Fibroblast of mammary gland (primary cell): ENCODE data around the gene HYAL3.

Experiments used
- DNase-seq: peaks from one replicate; pipeline ENCODE4 v3.0.0-alpha.2; 2010; ENCODE audit warnings: low read depth
- H3K4me3 ChIP-seq: 2 replicates; pipeline ENCODE4 v1.5.1; 2011; ENCODE audit warnings: low read depth, mild to moderate bottlenecking, low read length, moderate library complexity; ENCODE audit not compliant: control insufficient read depth
- CTCF ChIP-seq: conservative IDR thresholded peaks from 2 replicates; pipeline ENCODE4 v1.5.1; 2011; ENCODE audit warnings: low read depth, low read length, inconsistent platforms; ENCODE audit not compliant: control insufficient read depth, insufficient read depth

HYAL3 gene

GRCh38 chr3:50327943-50328691 is 28.9 kb upstream of the HYAL3 start, which contains the start of gene TUSC2:
Gene TUSC2 (minus strand): TSS chr3:50328223. CDS start chr3:50328099, 124 bp downstream.
- TF ChIP-seq CTCF: no peak
- peak; percentile 93 for DNase-seq
- peak within 1 kb of the TSS; percentile 76 for H3K4me3 ChIP-seq

- no peak for DNase-seq
- no peak for TF ChIP-seq CTCF
- H3K4me3 ChIP-seq: peak overlapping the region; percentile 76
Measured at GRCh38 chr3:50327129-50327528, 27.9 kb upstream of the HYAL3 start.

GRCh38 chr3:50326182-50326541 is 27.0 kb upstream of the HYAL3 start:
- DNase-seq: no peak
- no peak for TF ChIP-seq CTCF
- no peak overlapping the region for H3K4me3 ChIP-seq

GRCh38 chr3:50325497-50326181 is 26.4 kb upstream of the HYAL3 start:
- no peak for TF ChIP-seq CTCF

GRCh38 chr3:50325113-50325480 is 25.9 kb upstream of the HYAL3 start:
- no peak for DNase-seq
- H3K4me3 ChIP-seq: no peak overlapping the region
- TF ChIP-seq CTCF: no peak

More at GRCh38 chr3:50325497-50326181, 26.4 kb upstream of the HYAL3 start:
- H3K4me3 ChIP-seq: no peak overlapping the region
- no peak for DNase-seq

- H3K4me3 ChIP-seq: no peak overlapping the region
Measured at GRCh38 chr3:50324351-50325112, 25.3 kb upstream of the HYAL3 start.

More at GRCh38 chr3:50324351-50325112, 25.3 kb upstream of the HYAL3 start:
- DNase-seq: peak; percentile 69
- peak; percentile 85 for TF ChIP-seq CTCF
